GM12878 (cell line): Measurements from ENCODE around the gene CDYL2. TPM values are rescaled to one million over a fixed set of nuclear protein-coding genes. Genes with fewer than 3 reads are reported as not detected.
"Not testable (repeated sequence)": the region's sequence is repeated elsewhere in the genome, so short reads cannot be mapped to it uniquely, and the experiment has no call there.

Source experiments
- ATAC-seq: fragments of 200-7000 bp; cut with Tn5 transposase; 3 replicates; pipeline ENCODE4 v1.9.1; 2020; ENCODE audit warnings: mild to moderate bottlenecking, moderate library complexity
- BruUV-seq: library from RNA; stranded (reverse); fragments of 400-500 nt; replicated peaks from 2 replicates; lab custom pipeline; 2021; lab: Mats Ljungman, UMichigan
- CTCF ChIA-PET: fragments of 300-600 bp; sonication (Branson Sonifier 250); formaldehyde crosslinking; extraction: SDS; loops from one replicate; lab custom pipeline; 2021; ENCODE audit warnings: inconsistent platforms; lab: Yijun Ruan, JAX
- POLR2A ChIA-PET: fragments of 350-600 bp; formaldehyde crosslinking; extraction: SDS; loops from one replicate; lab custom pipeline; 2021; ENCODE audit warnings: inconsistent platforms; lab: Charles Lee
- RAD21 ChIA-PET: fragments of 300-600 bp; sonication (Branson Sonifier 250); formaldehyde crosslinking; loops from one replicate; lab custom pipeline; 2023; ENCODE audit warnings: antibody characterized with exemption; ENCODE audit not compliant: unreplicated experiment; lab: Charles Lee
- SMC1A ChIA-PET: fragments of 300-600 bp; sonication (Branson Sonifier 250); formaldehyde crosslinking; loops from one replicate; lab custom pipeline; 2023; ENCODE audit not compliant: unreplicated experiment, uncharacterized antibody; lab: Charles Lee
- DNase-seq: peaks from one replicate; pipeline ENCODE4 v3.0.0-alpha.2; 2011; ENCODE audit warnings: low read depth, low spot score
- FAIRE-seq: peaks from 3 replicates; lab custom pipeline; 2011; peaks lifted over from hg19 to GRCh38; lab: Jason Lieb, UNC
- H2AFZ ChIP-seq: 2 replicates; pipeline ENCODE4 v1.6.0; 2011; ENCODE audit warnings: low read depth, low read length, control low read depth; ENCODE audit not compliant: control insufficient read depth
- H3K27ac ChIP-seq: 2 replicates; pipeline ENCODE4 v1.5.1; 2011; ENCODE audit warnings: control low read depth; ENCODE audit not compliant: control insufficient read depth, insufficient read depth
- H3K27me3 ChIP-seq, 2 experiments: replicated peaks in 1 of 2; 2 replicates each; pipeline versions ENCODE4 v1.6.0 to v1.6.1; 2011; ENCODE audit warnings: low read length in 1 of 2; ENCODE audit not compliant: control insufficient read depth in 2 of 2, insufficient read depth in 2 of 2
- H3K36me3 ChIP-seq, 2 experiments: 2 replicates each; pipeline ENCODE4 v1.5.1; 2011; ENCODE audit warnings: low read length in 1 of 2; ENCODE audit not compliant: control insufficient read depth in 2 of 2, insufficient read depth in 2 of 2
- H3K4me1 ChIP-seq: 2 replicates; pipeline ENCODE4 v1.6.1; 2011; ENCODE audit warnings: mild to moderate bottlenecking, low read length, moderate library complexity, mixed read lengths; ENCODE audit not compliant: control insufficient read depth, insufficient read depth
- H3K4me2 ChIP-seq: 2 replicates; pipeline ENCODE4 v1.6.0; 2011; ENCODE audit warnings: control low read depth; ENCODE audit not compliant: control insufficient read depth, insufficient read depth
- H3K4me3 ChIP-seq: fragments of 200-600 bp; sonication (generic); 2 replicates; pipeline ENCODE4 v1.5.1; 2016
- H3K79me2 ChIP-seq: 2 replicates; pipeline ENCODE4 v1.6.0; 2011; ENCODE audit warnings: low read length; ENCODE audit not compliant: control insufficient read depth, insufficient read depth
- H3K9ac ChIP-seq: 2 replicates; pipeline ENCODE4 v1.8.0; 2011; ENCODE audit warnings: low read length, control low read depth, mixed read lengths; ENCODE audit not compliant: control insufficient read depth, insufficient read depth
- H3K9me3 ChIP-seq: replicated peaks from 3 replicates; pipeline ENCODE4 v1.5.1; 2011; ENCODE audit warnings: mild to moderate bottlenecking, low read length; ENCODE audit not compliant: control insufficient read depth, insufficient read depth
- H4K20me1 ChIP-seq: 2 replicates; pipeline ENCODE4 v1.6.0; 2011; ENCODE audit not compliant: control insufficient read depth, insufficient read depth
- CBX5 ChIP-seq: sonication (generic); IDR thresholded peaks from 2 replicates; pipeline ENCODE4 v1.6.1; 2016; ENCODE audit warnings: low read depth, moderate library complexity, mild to moderate bottlenecking, inconsistent platforms
- HCFC1 ChIP-seq: fragments of 150-350 bp; IDR thresholded peaks from 2 replicates; pipeline ENCODE4 v1.6.1; 2014; ENCODE audit warnings: low read length
- SPI1 ChIP-seq: IDR thresholded peaks from 2 replicates; pipeline ENCODE4 v1.6.1; 2011; ENCODE audit warnings: low read depth, mild to moderate bottlenecking, low read length, moderate library complexity, borderline replicate concordance; ENCODE audit not compliant: insufficient read depth
- WGBS: methylation state at CpG from one replicate; pipeline ENCODE4 v1.1.6; 2016; ENCODE audit warnings: low lambda C conversion rate; ENCODE audit not compliant: insufficient replicate concordance, insufficient coverage; ENCODE audit errors: missing lambda C conversion rate; 5-methylcytosine and 5-hydroxymethylcytosine counted together
- in situ Hi-C: fragments of 300-500 bp; cut with MboI; formaldehyde crosslinking; loops from 9 replicates; pipeline ENCODE4 v1.14.3; 2018; ENCODE audit warnings: mixed read lengths
- intact Hi-C: fragments of 100-400 bp; cut with micrococcal nuclease; formaldehyde crosslinking; loops from one replicate; pipeline ENCODE4 v1.14.2; 2022; ENCODE audit not compliant: unreplicated experiment
- polyA plus RNA-seq, 11 experiments: library from polyadenylated mRNA; depleted of rRNA in 4 of 11; unstranded in 6 of 11; stranded (reverse) in 5 of 11; fragments of >200 nt; fragmentation: Nextera tagmentation in 4 of 11; fragmentation: Illumina TruSeq in 1 of 11; extraction: Ambion mirVana in 4 of 11; extraction: Trizol in 1 of 11; gene quantifications; 1 replicate in 1 of 11; 2 replicates in 10 of 11; pipeline versions ENCODE4 v1.2.1 to v1.2.3, GENCODE V29; 2011 to 2016; ENCODE audit warnings: inconsistent platforms in 2 of 11, missing spikeins in 2 of 11, low read depth in 1 of 11
- total RNA-seq, 4 experiments: library from RNA; depleted of rRNA in 3 of 4; stranded (reverse); fragments of >200 nt in 3 of 4; fragmentation: Illumina TruSeq in 1 of 4; extraction: Trizol in 1 of 4; gene quantifications; 2 replicates each; pipeline versions ENCODE4 v1.2.1 to v1.2.3, GENCODE V29; 2013 to 2021

Gene CDYL2
- total and polyA plus RNA-seq, 10 of the 15 experiments (the other 5 are each of a cell fraction or from before 2014, with no cell fraction given), result 0.27 to 22.9 (median 3.9) TPM

DNA sequence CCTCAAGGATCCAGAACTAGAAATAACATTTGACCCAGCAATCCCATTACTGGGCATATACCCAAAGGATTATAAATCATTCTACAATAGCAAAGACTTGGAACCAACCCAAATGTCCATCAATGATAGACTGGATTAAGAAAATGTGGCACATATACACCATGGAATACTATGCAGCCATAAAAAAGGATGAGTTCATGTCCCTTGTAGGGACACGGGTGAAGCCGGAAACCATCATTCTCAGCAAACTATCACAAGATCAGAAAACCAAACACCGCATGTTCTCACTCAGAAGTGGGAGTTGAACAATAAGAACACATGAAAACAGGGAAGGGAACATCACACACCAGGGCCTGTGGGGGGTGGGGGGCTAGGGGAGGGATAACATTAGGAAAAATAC, 17.8 kb downstream of the CDYL2 start:
- RAD21 ChIA-PET, in situ Hi-C loops, ATAC-seq: not testable (repeated sequence)

DNA sequence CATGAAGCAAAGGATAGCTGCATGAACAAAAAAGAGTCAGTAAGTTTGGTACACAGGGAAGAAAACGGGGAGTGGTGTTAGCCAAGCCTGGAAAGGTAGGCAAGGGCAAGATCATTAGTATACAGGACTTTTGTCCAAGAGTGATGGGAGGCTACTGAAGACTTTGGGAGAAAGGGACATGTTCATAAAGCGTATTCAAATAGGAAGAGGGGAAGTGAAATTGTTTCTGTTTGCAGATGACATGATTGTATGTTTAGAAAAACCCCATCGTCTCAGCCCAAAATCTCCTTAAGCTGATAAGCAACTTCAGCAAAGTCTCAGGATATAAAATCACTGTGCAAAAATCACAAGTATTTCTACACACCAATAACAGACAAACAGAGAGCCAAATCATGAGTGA, 19.4 kb downstream of the CDYL2 start:
- ChIA-PET CTCF (interaction anchor here (1.3 kb wide), 1 partner anchor 15 kb away, joined by 3 read pairs; no protein-coding TSS in a partner anchor), RAD21 (no interaction called here), POLR2A (no interaction called here), SMC1A (no interaction called here)
- no peaks in the 10 kb centered on the region for H3K79me2 ChIP-seq
- ATAC-seq, result no peak
- BruUV-seq, result no TSS peak
- in situ Hi-C loops (no loop called here), intact Hi-C loops (no loop called here)
- no peak overlapping the region for H3K27ac ChIP-seq
- no peaks in the 10 kb centered on the region for H4K20me1 ChIP-seq
- H3K4me3 ChIP-seq, result no peak overlapping the region
- H3K9me3 ChIP-seq, result peaks cover 1% of the 10 kb centered on the region; the same call in 1 of the 3 replicates
- H3K9ac ChIP-seq, result no peak overlapping the region
- WGBS, result 11% methylated on average over 3 of the region's 3 CpGs
- no peak overlapping the region for H3K4me2 ChIP-seq
- H2AFZ ChIP-seq, result no peak overlapping the region
- DNase-seq, result no peak
- TF ChIP-seq HCFC1 (no peak), CBX5 (no peak), SPI1 (peak; percentile 56)
- no peak for FAIRE-seq
- no peaks in the 10 kb centered on the region for H3K4me1 ChIP-seq
- no peaks in the 10 kb centered on the region for H3K36me3 ChIP-seq
- H3K27me3 ChIP-seq, result no peaks in the 10 kb centered on the region

More for the DNA sequence above, 17.8 kb downstream of the CDYL2 start:
- H3K79me2 ChIP-seq, H3K27ac ChIP-seq, H2AFZ ChIP-seq, BruUV-seq, H3K4me3 ChIP-seq, FAIRE-seq, intact Hi-C loops, H4K20me1 ChIP-seq, CTCF ChIA-PET, DNase-seq, H3K9me3 ChIP-seq, H3K4me1 ChIP-seq, H3K4me2 ChIP-seq, POLR2A ChIA-PET, SMC1A ChIA-PET, H3K9ac ChIP-seq, H3K36me3 ChIP-seq, H3K27me3 ChIP-seq: not testable (repeated sequence)
- 96% methylated on average over 3 of the region's 3 CpGs for WGBS
